Glutamatergic neuron (in vitro differentiated cells): ENCODE results near the gene TP63. TPM values are rescaled to one million over a fixed set of nuclear protein-coding genes. Genes with fewer than 3 reads are reported as not detected.

Experiments used
- DNase-seq: peaks from one replicate; pipeline ENCODE4 v3.0.0; 2022
- H3K27ac Mint-ChIP-seq: one replicate; pipeline ENCODE4 v1.8.0; 2020; ENCODE audit warnings: mild to moderate bottlenecking, mixed read lengths, inconsistent platforms; ENCODE audit not compliant: unreplicated experiment
- H3K27me3 Mint-ChIP-seq: one replicate; pipeline ENCODE4 v1.8.0; 2020; ENCODE audit warnings: mild to moderate bottlenecking, moderate library complexity, mixed read lengths, inconsistent platforms; ENCODE audit not compliant: unreplicated experiment
- H3K36me3 Mint-ChIP-seq: one replicate; pipeline ENCODE4 v1.8.0; 2020; ENCODE audit warnings: mild to moderate bottlenecking, mixed read lengths, inconsistent platforms; ENCODE audit not compliant: unreplicated experiment
- H3K4me1 Mint-ChIP-seq: one replicate; pipeline ENCODE4 v1.8.0; 2020; ENCODE audit warnings: mild to moderate bottlenecking, low read depth, mixed read lengths, inconsistent platforms; ENCODE audit not compliant: unreplicated experiment
- H3K4me3 Mint-ChIP-seq: one replicate; pipeline ENCODE4 v1.8.0; 2020; ENCODE audit warnings: mild to moderate bottlenecking, mixed read lengths, inconsistent platforms; ENCODE audit not compliant: unreplicated experiment
- H3K9me3 Mint-ChIP-seq: one replicate; pipeline ENCODE4 v1.8.0; 2020; ENCODE audit warnings: mild to moderate bottlenecking, moderate library complexity, mixed read lengths, inconsistent platforms; ENCODE audit not compliant: unreplicated experiment
- total RNA-seq: library from RNA; stranded (reverse); fragmentation: NEBNext Ultra II Directional; extraction: Animal tissue kit (Norgen Biotek cat#: 25700); gene quantifications from one replicate; pipeline ENCODE4 v1.2.1, GENCODE V29; 2021; ENCODE audit not compliant: unreplicated experiment
- TF ChIP-seq, protein P1 (sequence below): fragments of 200-600 bp; sonication (generic); IDR thresholded peaks from one replicate; pipeline ENCODE4 v1.5.0; 2021; ENCODE audit not compliant: partially characterized antibody, unreplicated experiment

Gene TP63
- total RNA-seq, 1 donor from 2014 or later: not detected

DNA sequence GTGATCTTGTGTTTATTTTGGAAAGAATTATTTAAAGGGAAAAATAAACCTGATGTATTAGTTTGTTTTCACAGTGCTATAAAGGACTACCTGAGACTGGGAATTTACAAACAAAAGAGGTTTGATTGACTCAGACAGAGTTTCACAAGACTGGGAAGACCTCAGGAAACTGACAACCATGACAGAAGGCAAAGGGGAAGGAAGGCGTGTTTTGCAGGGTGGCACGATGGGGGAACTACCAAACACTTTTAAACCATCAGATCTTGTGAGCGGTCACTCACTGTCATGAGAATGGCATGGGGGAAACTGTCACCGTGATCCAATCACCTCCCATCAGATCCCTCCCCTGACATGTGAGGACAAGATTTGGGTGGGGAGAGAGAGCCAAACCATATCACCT lies 87.0 kb downstream of the TP63 start:
- peaks cover 1% of the 10 kb centered on the region for H3K9me3 Mint-ChIP-seq
- DNase-seq: no peak
- no peaks in the 10 kb centered on the region for H3K27me3 Mint-ChIP-seq
- no peaks in the 10 kb centered on the region for H3K36me3 Mint-ChIP-seq
- H3K4me1 Mint-ChIP-seq: no peaks in the 10 kb centered on the region
- H3K27ac Mint-ChIP-seq: no peak overlapping the region
- no peak overlapping the region for H3K4me3 Mint-ChIP-seq
- TF ChIP-seq, protein P1, sequence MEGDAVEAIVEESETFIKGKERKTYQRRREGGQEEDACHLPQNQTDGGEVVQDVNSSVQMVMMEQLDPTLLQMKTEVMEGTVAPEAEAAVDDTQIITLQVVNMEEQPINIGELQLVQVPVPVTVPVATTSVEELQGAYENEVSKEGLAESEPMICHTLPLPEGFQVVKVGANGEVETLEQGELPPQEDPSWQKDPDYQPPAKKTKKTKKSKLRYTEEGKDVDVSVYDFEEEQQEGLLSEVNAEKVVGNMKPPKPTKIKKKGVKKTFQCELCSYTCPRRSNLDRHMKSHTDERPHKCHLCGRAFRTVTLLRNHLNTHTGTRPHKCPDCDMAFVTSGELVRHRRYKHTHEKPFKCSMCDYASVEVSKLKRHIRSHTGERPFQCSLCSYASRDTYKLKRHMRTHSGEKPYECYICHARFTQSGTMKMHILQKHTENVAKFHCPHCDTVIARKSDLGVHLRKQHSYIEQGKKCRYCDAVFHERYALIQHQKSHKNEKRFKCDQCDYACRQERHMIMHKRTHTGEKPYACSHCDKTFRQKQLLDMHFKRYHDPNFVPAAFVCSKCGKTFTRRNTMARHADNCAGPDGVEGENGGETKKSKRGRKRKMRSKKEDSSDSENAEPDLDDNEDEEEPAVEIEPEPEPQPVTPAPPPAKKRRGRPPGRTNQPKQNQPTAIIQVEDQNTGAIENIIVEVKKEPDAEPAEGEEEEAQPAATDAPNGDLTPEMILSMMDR: no peak

DNA sequence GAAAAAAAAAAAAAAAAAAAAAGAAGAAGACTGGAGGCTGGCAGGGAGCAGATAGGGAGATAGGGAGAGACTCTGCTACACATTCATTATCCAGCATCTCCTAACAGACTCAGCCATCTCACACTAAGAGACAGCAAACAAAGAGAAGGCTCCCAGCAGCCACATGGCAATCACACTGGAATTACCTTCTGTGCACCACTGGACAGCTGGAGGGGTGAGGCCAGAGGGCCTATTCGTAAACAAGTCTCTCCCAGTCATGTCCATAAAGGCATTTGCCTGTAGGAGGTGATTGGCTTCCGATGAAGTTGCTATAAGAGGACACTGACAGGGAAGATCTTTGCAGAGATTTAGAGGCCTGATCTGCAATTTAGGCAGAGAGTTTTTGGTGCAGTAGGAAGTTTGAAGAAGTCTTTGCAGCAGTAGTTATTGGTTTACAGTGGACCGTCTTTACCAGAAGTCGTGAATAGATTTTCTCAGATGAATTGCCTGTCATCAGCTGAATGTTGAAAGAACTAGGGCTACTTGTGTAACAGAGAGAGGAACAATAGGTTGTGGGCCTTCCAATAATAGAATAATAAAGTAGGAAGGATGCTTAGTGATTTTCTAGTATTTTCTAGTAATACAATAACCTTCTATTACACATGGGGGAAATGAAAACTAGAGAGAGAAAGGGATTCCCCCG lies 89.7 kb downstream of the TP63 start:
- Mint-ChIP-seq H3K4me1 (peaks cover 3% of the 10 kb centered on the region), H3K9me3 (peaks cover 1% of the 10 kb centered on the region), H3K36me3 (no peaks in the 10 kb centered on the region), H3K4me3 (no peak overlapping the region), H3K27ac (no peak overlapping the region), H3K27me3 (no peaks in the 10 kb centered on the region)
- no peak for DNase-seq
- TF ChIP-seq, protein P1: no peak

DNA sequence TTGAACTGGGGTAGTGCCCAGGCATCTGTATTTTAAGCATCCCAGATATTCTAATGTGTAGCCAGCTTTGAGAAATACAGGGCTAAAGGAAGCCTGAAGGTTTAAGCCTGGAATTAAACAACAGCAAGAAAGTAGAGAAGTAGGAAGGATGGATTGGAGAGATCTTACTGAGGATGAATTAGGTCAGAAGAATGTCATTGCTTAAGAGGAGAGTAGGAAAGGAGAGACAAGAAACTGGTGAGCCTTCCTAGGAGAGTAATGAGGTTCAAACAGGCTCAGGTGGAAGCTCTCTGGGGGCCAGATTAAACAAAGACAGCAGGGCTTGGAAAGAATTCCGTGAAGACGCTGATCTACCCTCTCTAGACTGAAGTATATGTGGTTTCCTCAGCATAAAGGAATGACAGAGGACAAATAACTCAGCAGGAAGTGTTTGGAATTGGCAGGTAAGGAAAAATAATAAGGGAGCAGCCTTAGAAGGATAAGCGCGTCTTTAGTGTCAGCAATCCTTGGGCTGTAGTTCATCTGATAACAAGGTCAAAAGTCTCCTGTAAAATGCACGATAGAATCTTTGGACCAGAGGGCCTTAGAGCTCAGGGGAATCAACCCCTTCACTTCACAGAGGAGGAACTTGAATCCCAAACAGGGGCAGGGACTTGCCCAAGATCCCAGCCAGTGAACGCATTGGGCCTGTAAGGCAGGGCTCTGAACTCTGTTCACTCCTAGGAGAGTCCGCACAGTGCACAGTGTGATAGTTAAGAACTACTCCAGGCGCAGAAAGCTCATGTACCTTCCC lies 90.9 kb downstream of the TP63 start:
- DNase-seq: no peak
- Mint-ChIP-seq H3K4me1 (peaks cover 3% of the 10 kb centered on the region), H3K27me3 (no peaks in the 10 kb centered on the region), H3K9me3 (peaks cover 1% of the 10 kb centered on the region), H3K36me3 (no peaks in the 10 kb centered on the region), H3K27ac (no peak overlapping the region), H3K4me3 (no peak overlapping the region)
- TF ChIP-seq, protein P1: no peak

DNA sequence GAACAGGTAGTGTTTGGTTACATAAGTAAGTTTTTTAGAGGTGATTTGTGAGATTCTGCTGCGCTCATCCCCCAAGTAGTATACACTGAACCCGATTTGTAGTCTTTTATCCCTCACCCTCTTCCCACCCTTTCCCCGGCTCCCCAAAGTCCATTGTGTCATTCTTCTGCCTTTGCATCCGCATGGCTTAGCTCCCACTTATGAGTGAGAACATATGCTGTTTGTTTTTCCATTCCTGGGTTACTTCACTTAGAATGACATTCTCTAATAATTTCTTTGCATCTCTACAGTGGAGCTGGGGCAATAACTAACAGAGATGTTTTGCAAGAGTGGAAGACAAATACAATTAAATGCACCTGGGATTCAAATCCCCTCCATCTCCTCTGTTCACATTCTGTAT lies 93.2 kb downstream of the TP63 start:
- DNase-seq: no peak
- no peaks in the 10 kb centered on the region for H3K36me3 Mint-ChIP-seq
- peaks cover 1% of the 10 kb centered on the region for H3K9me3 Mint-ChIP-seq
- TF ChIP-seq, protein P1: no peak
- H3K4me1 Mint-ChIP-seq: peaks cover 3% of the 10 kb centered on the region
- H3K27me3 Mint-ChIP-seq: no peaks in the 10 kb centered on the region
- H3K4me3 Mint-ChIP-seq: no peak overlapping the region
- no peak overlapping the region for H3K27ac Mint-ChIP-seq

DNA sequence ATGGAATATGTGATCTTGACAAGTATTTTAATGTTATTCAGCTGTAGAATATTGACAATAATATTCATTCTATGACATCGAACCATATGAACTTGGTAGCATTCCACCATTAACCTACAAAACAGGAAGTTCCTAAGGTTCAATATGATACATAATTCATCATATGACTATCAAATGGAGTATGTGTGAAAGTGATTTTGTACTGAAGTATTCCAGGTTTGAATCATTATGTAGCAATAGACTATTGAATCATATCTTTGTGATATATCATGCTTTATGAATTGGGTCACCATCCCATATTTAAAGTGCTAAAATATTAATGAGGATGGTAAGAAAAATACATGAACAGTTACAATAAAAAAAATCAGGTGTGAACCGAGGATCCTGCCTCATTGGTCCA lies 95.1 kb downstream of the TP63 start:
- Mint-ChIP-seq H3K27me3 (no peaks in the 10 kb centered on the region), H3K4me1 (peaks cover 3% of the 10 kb centered on the region), H3K36me3 (no peaks in the 10 kb centered on the region), H3K27ac (no peak overlapping the region), H3K9me3 (peaks cover 1% of the 10 kb centered on the region), H3K4me3 (no peak overlapping the region)
- DNase-seq: no peak
- TF ChIP-seq, protein P1: no peak
